ENCODE measurements around the gene RUNX3. TPM values are rescaled to one million over a fixed set of nuclear protein-coding genes. Genes with fewer than 3 reads are reported as not detected.
A peak's percentile ranks its signal among the peaks of the same experiment; 100 is the strongest.

RUNX3 gene
- polyA plus RNA-seq, 4 donors = 1.1 to 5.4 (median 3.6) TPM

- Histone ChIP-seq H3K4me1 (ENCODE audit: control insufficient read depth in 3 of 3, insufficient read depth in 2 of 3, low read depth in 1 of 3, low read length in 2 of 3) (no peaks in the 10 kb centered on the region), H3K9me3 (ENCODE audit: control insufficient read depth in 2 of 2, insufficient read depth in 1 of 2, low read depth in 1 of 2, low read length in 1 of 2) (no peaks in the 10 kb centered on the region), H3K27ac (ENCODE audit: low read depth in 1 of 3, low read length in 2 of 3) (no peak overlapping the region), H3K27me3 (ENCODE audit: control insufficient read depth in 3 of 3, insufficient read depth in 3 of 3, low read length in 3 of 3) (no peaks in the 10 kb centered on the region), H3K4me3 (ENCODE audit: low read depth in 1 of 3, low read length in 3 of 3) (no peak overlapping the region), H3K36me3 (ENCODE audit: control insufficient read depth in 3 of 3, insufficient read depth in 2 of 3, low read depth in 1 of 3, low read length in 3 of 3) (no peaks in the 10 kb centered on the region)
- DNase-seq = no peak
- no peak for FAIRE-seq
- 80 to 89% (median 86%) methylated on average over 10 of the region's 10 CpGs for WGBS, 3 donors
Measured at GRCh38 chr1:24945354-24946326, 15.6 kb upstream of the RUNX3 start.

- Histone ChIP-seq H3K27me3 (ENCODE audit: control insufficient read depth in 3 of 3, insufficient read depth in 3 of 3, low read length in 3 of 3) (no peaks in the 10 kb centered on the region), H3K36me3 (ENCODE audit: control insufficient read depth in 3 of 3, insufficient read depth in 2 of 3, low read depth in 1 of 3, low read length in 3 of 3) (no peaks in the 10 kb centered on the region), H3K27ac (ENCODE audit: low read depth in 1 of 3, low read length in 2 of 3) (no peak overlapping the region), H3K4me3 (ENCODE audit: low read depth in 1 of 3, low read length in 3 of 3) (no peak overlapping the region), H3K9me3 (ENCODE audit: control insufficient read depth in 2 of 2, insufficient read depth in 1 of 2, low read depth in 1 of 2, low read length in 1 of 2) (no peaks in the 10 kb centered on the region), H3K4me1 (ENCODE audit: control insufficient read depth in 3 of 3, insufficient read depth in 2 of 3, low read depth in 1 of 3, low read length in 2 of 3) (peaks cover 0 to 10% (median 0%) of the 10 kb centered on the region in 3 donors)
- 89 to 91% (median 90%) methylated on average over 3 of the region's 3 CpGs for WGBS, 3 donors
- FAIRE-seq (no peak), DNase-seq (no peak)
Measured at GRCh38 chr1:24944318-24944717, 14.2 kb upstream of the RUNX3 start.

GRCh38 chr1:24942789-24943188 lies 12.7 kb upstream of the RUNX3 start:
- H3K4me3 ChIP-seq (ENCODE audit: low read depth in 1 of 3, low read length in 3 of 3) = no peak overlapping the region
- H3K9me3 ChIP-seq (ENCODE audit: control insufficient read depth in 2 of 2, insufficient read depth in 1 of 2, low read depth in 1 of 2, low read length in 1 of 2) = peaks cover 0 to 9% of the 10 kb centered on the region in 2 donors
- no peaks in the 10 kb centered on the region for H3K36me3 ChIP-seq (ENCODE audit: control insufficient read depth in 3 of 3, insufficient read depth in 2 of 3, low read depth in 1 of 3, low read length in 3 of 3)
- peaks cover 0 to 14% (median 0%) of the 10 kb centered on the region in 3 donors for H3K4me1 ChIP-seq (ENCODE audit: control insufficient read depth in 3 of 3, insufficient read depth in 2 of 3, low read depth in 1 of 3, low read length in 2 of 3)
- H3K27ac ChIP-seq (ENCODE audit: low read depth in 1 of 3, low read length in 2 of 3) = no peak overlapping the region
- DNase-seq (no peak), FAIRE-seq (no peak)
- no peaks in the 10 kb centered on the region for H3K27me3 ChIP-seq (ENCODE audit: control insufficient read depth in 3 of 3, insufficient read depth in 3 of 3, low read length in 3 of 3)
- WGBS, 3 donors = 25 to 82% (median 64%) methylated on average over 18 to 19 of the region's 19 CpGs

- Histone ChIP-seq H3K27ac (ENCODE audit: low read depth in 1 of 3, low read length in 2 of 3) (no peak overlapping the region), H3K4me3 (ENCODE audit: low read depth in 1 of 3, low read length in 3 of 3) (no peak overlapping the region), H3K4me1 (ENCODE audit: control insufficient read depth in 3 of 3, insufficient read depth in 2 of 3, low read depth in 1 of 3, low read length in 2 of 3) (peaks cover 0 to 26% (median 0%) of the 10 kb centered on the region in 3 donors), H3K27me3 (ENCODE audit: control insufficient read depth in 3 of 3, insufficient read depth in 3 of 3, low read length in 3 of 3) (no peaks in the 10 kb centered on the region), H3K9me3 (ENCODE audit: control insufficient read depth in 2 of 2, insufficient read depth in 1 of 2, low read depth in 1 of 2, low read length in 1 of 2) (peaks cover 0 to 9% of the 10 kb centered on the region in 2 donors), H3K36me3 (ENCODE audit: control insufficient read depth in 3 of 3, insufficient read depth in 2 of 3, low read depth in 1 of 3, low read length in 3 of 3) (no peaks in the 10 kb centered on the region)
- 64 to 78% (median 68%) methylated on average over 4 of the region's 4 CpGs for WGBS, 3 donors
- no peak for DNase-seq
- no peak for FAIRE-seq
Measured at GRCh38 chr1:24941564-24941963, 11.5 kb upstream of the RUNX3 start.

GRCh38 chr1:24940231-24940630 lies 10.2 kb upstream of the RUNX3 start:
- 87 to 91% (median 91%) methylated on average over 7 of the region's 7 CpGs for WGBS, 3 donors
- no peak for DNase-seq
- Histone ChIP-seq H3K27ac (ENCODE audit: low read depth in 1 of 3, low read length in 2 of 3) (no peak overlapping the region), H3K27me3 (ENCODE audit: control insufficient read depth in 3 of 3, insufficient read depth in 3 of 3, low read length in 3 of 3) (peaks cover 0 to 8% (median 0%) of the 10 kb centered on the region in 3 donors), H3K4me3 (ENCODE audit: low read depth in 1 of 3, low read length in 3 of 3) (no peak overlapping the region), H3K4me1 (ENCODE audit: control insufficient read depth in 3 of 3, insufficient read depth in 2 of 3, low read depth in 1 of 3, low read length in 2 of 3) (peaks cover 0 to 40% (median 0%) of the 10 kb centered on the region in 3 donors), H3K9me3 (ENCODE audit: control insufficient read depth in 2 of 2, insufficient read depth in 1 of 2, low read depth in 1 of 2, low read length in 1 of 2) (peaks cover 0 to 9% of the 10 kb centered on the region in 2 donors), H3K36me3 (ENCODE audit: control insufficient read depth in 3 of 3, insufficient read depth in 2 of 3, low read depth in 1 of 3, low read length in 3 of 3) (no peaks in the 10 kb centered on the region)
- FAIRE-seq = no peak

GRCh38 chr1:24939675-24940193 lies 9.7 kb upstream of the RUNX3 start:
- peaks cover 0 to 45% (median 0%) of the 10 kb centered on the region in 3 donors for H3K4me1 ChIP-seq (ENCODE audit: control insufficient read depth in 3 of 3, insufficient read depth in 2 of 3, low read depth in 1 of 3, low read length in 2 of 3)
- 72 to 75% (median 72%) methylated on average over 4 of the region's 4 CpGs for WGBS, 3 donors
- FAIRE-seq (no peak), DNase-seq (peak in 1 of 2 donors; percentile 79)
- no peak overlapping the region for H3K4me3 ChIP-seq (ENCODE audit: low read depth in 1 of 3, low read length in 3 of 3)
- H3K27me3 ChIP-seq (ENCODE audit: control insufficient read depth in 3 of 3, insufficient read depth in 3 of 3, low read length in 3 of 3) = peaks cover 0 to 13% (median 0%) of the 10 kb centered on the region in 3 donors
- no peaks in the 10 kb centered on the region for H3K36me3 ChIP-seq (ENCODE audit: control insufficient read depth in 3 of 3, insufficient read depth in 2 of 3, low read depth in 1 of 3, low read length in 3 of 3)
- peak overlapping the region in 1 of 3 donors; percentile 7 for H3K27ac ChIP-seq (ENCODE audit: low read depth in 1 of 3, low read length in 2 of 3)
- peaks cover 0 to 9% of the 10 kb centered on the region in 2 donors for H3K9me3 ChIP-seq (ENCODE audit: control insufficient read depth in 2 of 2, insufficient read depth in 1 of 2, low read depth in 1 of 2, low read length in 1 of 2)

GRCh38 chr1:24939040-24939674 lies 9.1 kb upstream of the RUNX3 start:
- H3K4me1 ChIP-seq (ENCODE audit: control insufficient read depth in 3 of 3, insufficient read depth in 2 of 3, low read depth in 1 of 3, low read length in 2 of 3) = peaks cover 0 to 46% (median 0%) of the 10 kb centered on the region in 3 donors
- H3K27ac ChIP-seq (ENCODE audit: low read depth in 1 of 3, low read length in 2 of 3) = peak overlapping the region in 1 of 3 donors; percentile 7
- FAIRE-seq (no peak), DNase-seq (no peak)
- H3K36me3 ChIP-seq (ENCODE audit: control insufficient read depth in 3 of 3, insufficient read depth in 2 of 3, low read depth in 1 of 3, low read length in 3 of 3) = no peaks in the 10 kb centered on the region
- no peak overlapping the region for H3K4me3 ChIP-seq (ENCODE audit: low read depth in 1 of 3, low read length in 3 of 3)
- H3K9me3 ChIP-seq (ENCODE audit: control insufficient read depth in 2 of 2, insufficient read depth in 1 of 2, low read depth in 1 of 2, low read length in 1 of 2) = peaks cover 0 to 9% of the 10 kb centered on the region in 2 donors
- H3K27me3 ChIP-seq (ENCODE audit: control insufficient read depth in 3 of 3, insufficient read depth in 3 of 3, low read length in 3 of 3) = peaks cover 0 to 19% (median 3%) of the 10 kb centered on the region in 3 donors
- 90 to 93% (median 92%) methylated on average over 6 of the region's 6 CpGs for WGBS, 3 donors

- Histone ChIP-seq H3K27me3 (ENCODE audit: control insufficient read depth in 3 of 3, insufficient read depth in 3 of 3, low read length in 3 of 3) (peaks cover 0 to 27% (median 9%) of the 10 kb centered on the region in 3 donors), H3K4me1 (ENCODE audit: control insufficient read depth in 3 of 3, insufficient read depth in 2 of 3, low read depth in 1 of 3, low read length in 2 of 3) (peaks cover 0 to 46% (median 0%) of the 10 kb centered on the region in 3 donors), H3K27ac (ENCODE audit: low read depth in 1 of 3, low read length in 2 of 3) (no peak overlapping the region), H3K4me3 (ENCODE audit: low read depth in 1 of 3, low read length in 3 of 3) (no peak overlapping the region), H3K9me3 (ENCODE audit: control insufficient read depth in 2 of 2, insufficient read depth in 1 of 2, low read depth in 1 of 2, low read length in 1 of 2) (peaks cover 0 to 9% of the 10 kb centered on the region in 2 donors), H3K36me3 (ENCODE audit: control insufficient read depth in 3 of 3, insufficient read depth in 2 of 3, low read depth in 1 of 3, low read length in 3 of 3) (no peaks in the 10 kb centered on the region)
- FAIRE-seq (no peak), DNase-seq (no peak)
- WGBS, 3 donors = 94 to 97% (median 95%) methylated on average over 7 of the region's 7 CpGs
Measured at GRCh38 chr1:24938276-24938675, 8.2 kb upstream of the RUNX3 start.

Measured in small intestine (tissue), 7 donors.